ENCODE results near the gene INSR.

Gene INSR

GRCh38 chr19:7104747-7105447 lies 189.3 kb downstream of the INSR start:
- no peak overlapping the region for H3K4me3 ChIP-seq (ENCODE audit: low read depth, low read length)
- TF ChIP-seq, protein P1, sequence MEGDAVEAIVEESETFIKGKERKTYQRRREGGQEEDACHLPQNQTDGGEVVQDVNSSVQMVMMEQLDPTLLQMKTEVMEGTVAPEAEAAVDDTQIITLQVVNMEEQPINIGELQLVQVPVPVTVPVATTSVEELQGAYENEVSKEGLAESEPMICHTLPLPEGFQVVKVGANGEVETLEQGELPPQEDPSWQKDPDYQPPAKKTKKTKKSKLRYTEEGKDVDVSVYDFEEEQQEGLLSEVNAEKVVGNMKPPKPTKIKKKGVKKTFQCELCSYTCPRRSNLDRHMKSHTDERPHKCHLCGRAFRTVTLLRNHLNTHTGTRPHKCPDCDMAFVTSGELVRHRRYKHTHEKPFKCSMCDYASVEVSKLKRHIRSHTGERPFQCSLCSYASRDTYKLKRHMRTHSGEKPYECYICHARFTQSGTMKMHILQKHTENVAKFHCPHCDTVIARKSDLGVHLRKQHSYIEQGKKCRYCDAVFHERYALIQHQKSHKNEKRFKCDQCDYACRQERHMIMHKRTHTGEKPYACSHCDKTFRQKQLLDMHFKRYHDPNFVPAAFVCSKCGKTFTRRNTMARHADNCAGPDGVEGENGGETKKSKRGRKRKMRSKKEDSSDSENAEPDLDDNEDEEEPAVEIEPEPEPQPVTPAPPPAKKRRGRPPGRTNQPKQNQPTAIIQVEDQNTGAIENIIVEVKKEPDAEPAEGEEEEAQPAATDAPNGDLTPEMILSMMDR (IDR thresholded peaks at IDR 0.05; ENCODE audit: low read depth, low read length), result no peak

DNA sequence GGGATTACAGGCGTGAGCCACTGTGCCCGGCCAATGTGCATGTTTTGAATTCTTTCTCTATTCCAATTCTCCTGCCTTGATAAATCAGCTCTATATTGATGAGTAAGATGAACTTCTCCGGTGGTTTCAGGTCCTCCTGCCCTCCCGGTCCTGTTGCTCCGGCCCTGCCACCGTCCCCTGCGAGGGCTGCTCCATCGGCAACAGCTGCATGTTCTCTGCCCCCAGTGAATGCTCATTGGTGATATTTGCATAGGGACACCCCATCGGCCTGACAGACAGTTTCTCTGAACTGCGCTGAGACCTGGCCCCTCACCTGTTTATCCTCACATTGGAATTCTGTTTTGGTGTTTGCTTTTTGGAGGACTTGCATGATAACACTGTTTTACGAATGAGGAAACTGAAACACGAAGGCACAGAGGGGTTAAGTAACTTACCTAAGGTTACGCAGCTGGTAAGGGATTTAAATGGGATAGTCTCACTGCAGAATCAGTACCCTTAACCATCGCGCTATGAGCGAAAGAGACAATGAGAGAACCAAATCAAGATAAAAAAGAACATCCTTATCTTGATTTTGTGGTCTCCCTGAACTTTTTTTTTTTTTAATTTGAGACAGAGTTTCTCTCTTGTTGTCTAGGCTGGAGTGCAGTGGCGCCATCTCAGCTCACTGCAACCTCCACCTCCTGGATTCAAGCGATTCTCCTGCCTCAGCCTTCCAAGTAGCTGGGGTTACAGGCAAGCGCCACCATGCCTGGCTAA lies 192.5 kb downstream of the INSR start:
- TF ChIP-seq, protein P1 (IDR thresholded peaks at IDR 0.05; ENCODE audit: low read depth, low read length), result no peak
- no peak overlapping the region for H3K4me3 ChIP-seq (ENCODE audit: low read depth, low read length)

DNA sequence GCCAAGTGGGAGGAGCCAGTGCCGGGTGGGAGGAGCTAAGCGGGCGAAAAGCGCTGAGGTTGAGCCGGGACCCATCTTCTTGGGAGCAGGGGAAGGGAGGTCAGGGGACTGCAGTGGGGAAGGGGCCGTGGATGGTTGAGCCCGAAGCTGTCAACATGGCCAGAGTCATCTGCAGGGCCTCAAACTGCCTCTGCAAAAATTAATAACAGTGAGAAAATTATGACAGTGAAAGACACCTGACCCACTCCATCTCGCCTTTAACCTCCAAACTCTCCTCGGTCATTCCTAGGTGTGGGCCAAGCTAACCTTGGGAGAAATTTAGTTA lies 194.7 kb downstream of the INSR start:
- H3K4me3 ChIP-seq (ENCODE audit: low read depth, low read length), result peak overlapping the region; percentile 75
- TF ChIP-seq, protein P1 (IDR thresholded peaks at IDR 0.05; ENCODE audit: low read depth, low read length), result no peak

GRCh38 chr19:7098701-7099596 lies 195.3 kb downstream of the INSR start:
- TF ChIP-seq, protein P1 (IDR thresholded peaks at IDR 0.05; ENCODE audit: low read depth, low read length), result no peak
- peak overlapping the region; percentile 75 for H3K4me3 ChIP-seq (ENCODE audit: low read depth, low read length)

GRCh38 chr19:7098096-7098495 lies 196.1 kb downstream of the INSR start:
- TF ChIP-seq, protein P1 (IDR thresholded peaks at IDR 0.05; ENCODE audit: low read depth, low read length), result no peak
- peak overlapping the region; percentile 75 for H3K4me3 ChIP-seq (ENCODE audit: low read depth, low read length)

GRCh38 chr19:7088999-7089398 lies 205.2 kb downstream of the INSR start:
- TF ChIP-seq, protein P1 (IDR thresholded peaks at IDR 0.05; ENCODE audit: low read depth, low read length), result no peak
- no peak overlapping the region for H3K4me3 ChIP-seq (ENCODE audit: low read depth, low read length)
